HepG2 (cell line): ENCODE data around the gene EIF4ENIF1. TPM values are rescaled to one million over a fixed set of nuclear protein-coding genes. Genes with fewer than 3 reads are reported as not detected.
A peak's percentile ranks its signal among the peaks of the same experiment; 100 is the strongest.

Experiments
- ASH2L ChIP-seq: fragments of 300-600, 200-600 bp; sonication (generic); IDR thresholded peaks from 2 replicates; pipeline ENCODE4 v1.7.0; 2017; ENCODE audit warnings: low read depth, mild to moderate bottlenecking, moderate library complexity, mixed read lengths, low read length; ENCODE audit not compliant: insufficient read length
- HNRNPLL ChIP-seq: fragments of 200-400 bp; formaldehyde crosslinking; IDR thresholded peaks from 2 replicates; pipeline ENCODE4 v1.6.1; 2017; ENCODE audit warnings: mild to moderate bottlenecking, low read depth, low read length; ENCODE audit not compliant: poor library complexity, severe bottlenecking
- ISL2 ChIP-seq: sonication (generic); formaldehyde crosslinking; IDR thresholded peaks from 2 replicates; pipeline ENCODE4 v1.5.0; 2020; ENCODE audit warnings: missing genetic modification reagents
- KDM6A ChIP-seq: IDR thresholded peaks from 2 replicates; pipeline ENCODE4 v1.6.1; 2016; ENCODE audit warnings: low read depth
- KLF12 ChIP-seq: sonication (generic); formaldehyde crosslinking; IDR thresholded peaks from 2 replicates; pipeline ENCODE4 v1.4.0; 2020; ENCODE audit warnings: missing genetic modification reagents, borderline replicate concordance
- NFKB2 ChIP-seq: sonication (generic); formaldehyde crosslinking; IDR thresholded peaks from 2 replicates; pipeline ENCODE4 v1.4.0; 2020; ENCODE audit warnings: missing genetic modification reagents, borderline replicate concordance
- RFX5 ChIP-seq: IDR thresholded peaks from 2 replicates; pipeline ENCODE4 v1.6.1; 2011; ENCODE audit warnings: low read depth, low read length, improper control_type of control experiment
- ZEB1 ChIP-seq: IDR thresholded peaks from 2 replicates; pipeline ENCODE4 v1.6.1; 2012; ENCODE audit warnings: mild to moderate bottlenecking, low read depth, inconsistent platforms; ENCODE audit not compliant: insufficient replicate concordance
- ZNF256 ChIP-seq: sonication (generic); formaldehyde crosslinking; conservative IDR thresholded peaks from 2 replicates; pipeline ENCODE4 v1.4.0; 2020; ENCODE audit warnings: missing genetic modification reagents
- ZNF264 ChIP-seq: sonication (generic); formaldehyde crosslinking; IDR thresholded peaks from 2 replicates; pipeline ENCODE4 v1.4.0; 2020; ENCODE audit warnings: missing genetic modification reagents
- ZNF564 ChIP-seq: sonication (generic); formaldehyde crosslinking; IDR thresholded peaks from 2 replicates; pipeline ENCODE4 v1.8.1; 2023; ENCODE audit warnings: mild to moderate bottlenecking, missing genetic modification reagents
- ZNF567 ChIP-seq: sonication (generic); formaldehyde crosslinking; IDR thresholded peaks from 2 replicates; pipeline ENCODE4 v1.8.1; 2023; ENCODE audit warnings: mild to moderate bottlenecking, missing genetic modification reagents, borderline replicate concordance
- ZNF572 ChIP-seq: sonication (generic); formaldehyde crosslinking; IDR thresholded peaks from 2 replicates; pipeline ENCODE4 v1.5.1; 2020; ENCODE audit warnings: mild to moderate bottlenecking, missing genetic modification reagents
- ZNF775 ChIP-seq: sonication (generic); formaldehyde crosslinking; IDR thresholded peaks from 2 replicates; pipeline ENCODE4 v1.4.0; 2020; ENCODE audit warnings: missing genetic modification reagents, mild to moderate bottlenecking, moderate library complexity, borderline replicate concordance
- ZNF780A ChIP-seq: sonication (generic); formaldehyde crosslinking; IDR thresholded peaks from 2 replicates; pipeline ENCODE4 v1.8.0; 2022; ENCODE audit warnings: mild to moderate bottlenecking, missing genetic modification reagents, moderate library complexity
- polyA plus RNA-seq, 8 experiments: library from polyadenylated mRNA; depleted of rRNA in 3 of 8; stranded (reverse) in 7 of 8; unstranded in 1 of 8; fragments of >200 nt; fragmentation: Illumina TruSeq in 4 of 8; extraction: Trizol in 4 of 8; gene quantifications; 2 replicates each; pipeline versions ENCODE4 v1.2.1 to v1.2.3, GENCODE V29; 2011 to 2016; ENCODE audit warnings: low read depth in 4 of 8, missing spikeins in 1 of 8, mixed read lengths in 1 of 8; ENCODE audit not compliant: insufficient read depth in 1 of 8
- total RNA-seq, 5 experiments: library from RNA; depleted of rRNA; stranded (reverse); fragments of >200 nt; fragmentation: Illumina TruSeq; extraction: Trizol; gene quantifications; 2 replicates each; pipeline ENCODE4 v1.2.3, GENCODE V29; 2016; ENCODE audit warnings: low read depth in 1 of 5
- TF ChIP-seq, protein P1 (sequence below): sonication (generic); formaldehyde crosslinking; IDR thresholded peaks from 2 replicates; pipeline ENCODE4 v1.5.0; 2020; ENCODE audit warnings: missing genetic modification reagents
- TF ChIP-seq, protein P2 (sequence below): sonication (generic); formaldehyde crosslinking; conservative IDR thresholded peaks from 2 replicates; pipeline ENCODE4 v1.5.0; 2020; ENCODE audit warnings: missing genetic modification reagents
- TF ChIP-seq, protein P3 (sequence below): sonication (generic); formaldehyde crosslinking; IDR thresholded peaks from 2 replicates; pipeline ENCODE4 v1.8.1; 2022; ENCODE audit warnings: low read depth, mild to moderate bottlenecking, missing genetic modification reagents
- TF ChIP-seq, protein P4 (sequence below): sonication (generic); formaldehyde crosslinking; IDR thresholded peaks from 2 replicates; pipeline ENCODE4 v1.4.0; 2020; ENCODE audit warnings: missing genetic modification reagents

EIF4ENIF1 gene
- total and polyA plus RNA-seq, 2 of the 13 experiments (the other 11 are each of a cell fraction or from before 2014, with no cell fraction given): 11.9 to 12.3 TPM

DNA sequence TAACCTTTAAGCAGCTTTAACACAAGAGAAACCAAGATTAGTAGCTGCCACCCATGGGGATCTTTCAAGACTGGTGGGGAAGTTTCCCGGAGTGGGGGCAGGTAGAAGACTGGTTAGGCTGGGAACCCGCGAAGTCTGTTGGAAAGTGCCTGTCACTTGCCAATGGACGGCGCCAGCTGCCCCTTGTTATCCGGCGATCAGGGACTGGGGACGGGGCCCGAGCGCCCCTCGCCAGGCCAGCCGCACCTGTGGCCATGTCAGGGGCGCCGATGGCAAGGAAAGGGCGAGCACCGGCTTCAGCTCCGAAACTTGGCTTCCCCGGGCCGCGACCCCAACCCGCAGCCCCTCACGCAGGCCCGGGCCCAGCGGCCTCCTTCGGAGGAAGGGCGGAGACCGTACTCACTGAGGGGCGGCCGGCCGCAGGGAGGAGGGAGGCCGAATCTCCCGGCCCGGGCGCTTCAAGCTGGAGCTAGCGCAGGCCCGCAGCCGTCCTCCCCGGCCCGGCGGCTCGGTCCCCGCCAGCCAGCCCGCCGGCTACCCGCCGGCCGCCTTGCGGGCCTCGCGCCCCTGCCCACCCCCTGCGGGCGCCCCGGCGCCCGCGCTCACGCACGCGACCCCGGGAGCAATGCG lies 539 bp downstream of the EIF4ENIF1 start (continued):
- TF ChIP-seq ZNF567 (CRISPR knock-in tag) (no peak), RFX5 (no peak), ZNF264 (CRISPR knock-in tag) (no peak), ZNF780A (CRISPR knock-in tag) (no peak), KLF12 (CRISPR knock-in tag) (0 out of 2 replicates have a peak, but pooled peaks have one; percentile 29), ZNF564 (CRISPR knock-in tag) (no peak), NFKB2 (CRISPR knock-in tag) (no peak; the same call in 1 of the 2 replicates), ZNF775 (no peak), KDM6A (no peak), ZNF256 (CRISPR knock-in tag) (no peak), HNRNPLL (no peak), ISL2 (peak; percentile 35; the same call in 1 of the 2 replicates), ASH2L (no peak), ZNF572 (no peak), ZEB1 (no peak)
- TF ChIP-seq, protein P1, sequence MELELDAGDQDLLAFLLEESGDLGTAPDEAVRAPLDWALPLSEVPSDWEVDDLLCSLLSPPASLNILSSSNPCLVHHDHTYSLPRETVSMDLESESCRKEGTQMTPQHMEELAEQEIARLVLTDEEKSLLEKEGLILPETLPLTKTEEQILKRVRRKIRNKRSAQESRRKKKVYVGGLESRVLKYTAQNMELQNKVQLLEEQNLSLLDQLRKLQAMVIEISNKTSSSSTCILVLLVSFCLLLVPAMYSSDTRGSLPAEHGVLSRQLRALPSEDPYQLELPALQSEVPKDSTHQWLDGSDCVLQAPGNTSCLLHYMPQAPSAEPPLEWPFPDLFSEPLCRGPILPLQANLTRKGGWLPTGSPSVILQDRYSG: no peak
- TF ChIP-seq, protein P2, sequence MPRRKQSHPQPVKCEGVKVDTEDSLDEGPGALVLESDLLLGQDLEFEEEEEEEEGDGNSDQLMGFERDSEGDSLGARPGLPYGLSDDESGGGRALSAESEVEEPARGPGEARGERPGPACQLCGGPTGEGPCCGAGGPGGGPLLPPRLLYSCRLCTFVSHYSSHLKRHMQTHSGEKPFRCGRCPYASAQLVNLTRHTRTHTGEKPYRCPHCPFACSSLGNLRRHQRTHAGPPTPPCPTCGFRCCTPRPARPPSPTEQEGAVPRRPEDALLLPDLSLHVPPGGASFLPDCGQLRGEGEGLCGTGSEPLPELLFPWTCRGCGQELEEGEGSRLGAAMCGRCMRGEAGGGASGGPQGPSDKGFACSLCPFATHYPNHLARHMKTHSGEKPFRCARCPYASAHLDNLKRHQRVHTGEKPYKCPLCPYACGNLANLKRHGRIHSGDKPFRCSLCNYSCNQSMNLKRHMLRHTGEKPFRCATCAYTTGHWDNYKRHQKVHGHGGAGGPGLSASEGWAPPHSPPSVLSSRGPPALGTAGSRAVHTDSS (CRISPR knock-in tag): no peak
- TF ChIP-seq, protein P3, sequence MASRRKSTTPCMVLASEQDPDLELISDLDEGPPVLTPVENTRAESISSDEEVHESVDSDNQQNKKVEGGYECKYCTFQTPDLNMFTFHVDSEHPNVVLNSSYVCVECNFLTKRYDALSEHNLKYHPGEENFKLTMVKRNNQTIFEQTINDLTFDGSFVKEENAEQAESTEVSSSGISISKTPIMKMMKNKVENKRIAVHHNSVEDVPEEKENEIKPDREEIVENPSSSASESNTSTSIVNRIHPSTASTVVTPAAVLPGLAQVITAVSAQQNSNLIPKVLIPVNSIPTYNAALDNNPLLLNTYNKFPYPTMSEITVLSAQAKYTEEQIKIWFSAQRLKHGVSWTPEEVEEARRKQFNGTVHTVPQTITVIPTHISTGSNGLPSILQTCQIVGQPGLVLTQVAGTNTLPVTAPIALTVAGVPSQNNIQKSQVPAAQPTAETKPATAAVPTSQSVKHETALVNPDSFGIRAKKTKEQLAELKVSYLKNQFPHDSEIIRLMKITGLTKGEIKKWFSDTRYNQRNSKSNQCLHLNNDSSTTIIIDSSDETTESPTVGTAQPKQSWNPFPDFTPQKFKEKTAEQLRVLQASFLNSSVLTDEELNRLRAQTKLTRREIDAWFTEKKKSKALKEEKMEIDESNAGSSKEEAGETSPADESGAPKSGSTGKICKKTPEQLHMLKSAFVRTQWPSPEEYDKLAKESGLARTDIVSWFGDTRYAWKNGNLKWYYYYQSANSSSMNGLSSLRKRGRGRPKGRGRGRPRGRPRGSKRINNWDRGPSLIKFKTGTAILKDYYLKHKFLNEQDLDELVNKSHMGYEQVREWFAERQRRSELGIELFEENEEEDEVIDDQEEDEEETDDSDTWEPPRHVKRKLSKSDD (CRISPR knock-in tag): no peak
- TF ChIP-seq, protein P4, sequence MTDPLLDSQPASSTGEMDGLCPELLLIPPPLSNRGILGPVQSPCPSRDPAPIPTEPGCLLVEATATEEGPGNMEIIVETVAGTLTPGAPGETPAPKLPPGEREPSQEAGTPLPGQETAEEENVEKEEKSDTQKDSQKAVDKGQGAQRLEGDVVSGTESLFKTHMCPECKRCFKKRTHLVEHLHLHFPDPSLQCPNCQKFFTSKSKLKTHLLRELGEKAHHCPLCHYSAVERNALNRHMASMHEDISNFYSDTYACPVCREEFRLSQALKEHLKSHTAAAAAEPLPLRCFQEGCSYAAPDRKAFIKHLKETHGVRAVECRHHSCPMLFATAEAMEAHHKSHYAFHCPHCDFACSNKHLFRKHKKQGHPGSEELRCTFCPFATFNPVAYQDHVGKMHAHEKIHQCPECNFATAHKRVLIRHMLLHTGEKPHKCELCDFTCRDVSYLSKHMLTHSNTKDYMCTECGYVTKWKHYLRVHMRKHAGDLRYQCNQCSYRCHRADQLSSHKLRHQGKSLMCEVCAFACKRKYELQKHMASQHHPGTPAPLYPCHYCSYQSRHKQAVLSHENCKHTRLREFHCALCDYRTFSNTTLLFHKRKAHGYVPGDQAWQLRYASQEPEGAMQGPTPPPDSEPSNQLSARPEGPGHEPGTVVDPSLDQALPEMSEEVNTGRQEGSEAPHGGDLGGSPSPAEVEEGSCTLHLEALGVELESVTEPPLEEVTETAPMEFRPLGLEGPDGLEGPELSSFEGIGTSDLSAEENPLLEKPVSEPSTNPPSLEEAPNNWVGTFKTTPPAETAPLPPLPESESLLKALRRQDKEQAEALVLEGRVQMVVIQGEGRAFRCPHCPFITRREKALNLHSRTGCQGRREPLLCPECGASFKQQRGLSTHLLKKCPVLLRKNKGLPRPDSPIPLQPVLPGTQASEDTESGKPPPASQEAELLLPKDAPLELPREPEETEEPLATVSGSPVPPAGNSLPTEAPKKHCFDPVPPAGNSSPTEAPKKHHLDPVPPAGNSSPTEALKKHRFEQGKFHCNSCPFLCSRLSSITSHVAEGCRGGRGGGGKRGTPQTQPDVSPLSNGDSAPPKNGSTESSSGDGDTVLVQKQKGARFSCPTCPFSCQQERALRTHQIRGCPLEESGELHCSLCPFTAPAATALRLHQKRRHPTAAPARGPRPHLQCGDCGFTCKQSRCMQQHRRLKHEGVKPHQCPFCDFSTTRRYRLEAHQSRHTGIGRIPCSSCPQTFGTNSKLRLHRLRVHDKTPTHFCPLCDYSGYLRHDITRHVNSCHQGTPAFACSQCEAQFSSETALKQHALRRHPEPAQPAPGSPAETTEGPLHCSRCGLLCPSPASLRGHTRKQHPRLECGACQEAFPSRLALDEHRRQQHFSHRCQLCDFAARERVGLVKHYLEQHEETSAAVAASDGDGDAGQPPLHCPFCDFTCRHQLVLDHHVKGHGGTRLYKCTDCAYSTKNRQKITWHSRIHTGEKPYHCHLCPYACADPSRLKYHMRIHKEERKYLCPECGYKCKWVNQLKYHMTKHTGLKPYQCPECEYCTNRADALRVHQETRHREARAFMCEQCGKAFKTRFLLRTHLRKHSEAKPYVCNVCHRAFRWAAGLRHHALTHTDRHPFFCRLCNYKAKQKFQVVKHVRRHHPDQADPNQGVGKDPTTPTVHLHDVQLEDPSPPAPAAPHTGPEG (CRISPR knock-in tag): no peak
